ENCODE measurements around the gene NUP98. TPM values are rescaled to one million over a fixed set of nuclear protein-coding genes. Genes with fewer than 3 reads are reported as not detected.

Gene NUP98
- polyA plus RNA-seq, 2 of the 4 experiments (the other 2 are of a cell fraction), result 54.2 to 121 TPM

DNA sequence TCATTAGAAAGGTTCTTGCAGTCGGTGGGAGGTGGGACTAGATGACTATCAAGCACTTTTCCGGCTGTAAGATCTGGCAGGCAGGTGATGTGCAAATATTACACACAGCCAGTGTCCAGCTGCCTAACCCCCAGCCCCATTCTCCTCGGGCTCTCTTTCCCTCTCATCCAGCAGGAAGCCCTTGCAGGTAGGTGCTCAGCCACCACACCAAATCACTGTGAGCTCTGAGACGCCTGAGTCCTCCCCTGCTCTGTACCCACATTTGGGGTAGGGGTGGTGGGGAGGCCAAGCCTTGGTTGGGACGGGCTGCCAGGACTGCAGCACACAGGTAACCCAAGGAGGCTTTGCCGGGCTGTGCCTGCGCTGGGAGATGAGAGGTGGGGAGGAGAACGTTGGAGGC lies 156.2 kb downstream of the NUP98 start:
- WGBS (ENCODE audit: missing lambda C conversion rate), result 61% methylated on average over 8 of the region's 8 CpGs

DNA sequence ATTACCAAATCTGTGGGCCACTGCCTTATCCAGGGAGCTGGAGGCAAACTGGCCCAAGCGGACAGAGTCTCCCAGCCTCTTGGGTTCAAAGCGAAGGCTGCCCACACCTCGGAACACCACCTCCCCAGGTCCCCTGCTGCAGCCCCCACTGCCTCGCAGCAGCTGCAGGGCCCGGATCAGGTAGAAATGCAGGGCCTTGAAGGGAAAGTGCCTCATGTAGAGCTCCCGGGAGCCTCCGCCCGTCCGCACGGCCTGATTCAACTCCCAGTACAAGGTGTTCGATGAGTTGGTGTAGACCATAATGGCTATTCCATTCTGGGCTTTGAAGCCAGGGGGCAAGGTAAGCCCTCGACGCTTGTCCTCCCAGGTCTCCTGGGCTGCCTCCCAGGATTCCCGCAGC lies 157.5 kb downstream of the NUP98 start:
- Histone ChIP-seq H3K27ac (no peak overlapping the region), H3K4me3 (no peak overlapping the region), H3K4me1 (peaks cover 19% of the 10 kb centered on the region), H3K4me2 (no peak overlapping the region), H3K9me3 (no peaks in the 10 kb centered on the region)
- no peak for FAIRE-seq
- ChIA-PET CTCF (interaction anchor here (1.5 kb wide), 1 partner anchor 169 kb away, joined by 3 read pairs; no protein-coding TSS in a partner anchor), POLR2A (no interaction called here)
- DNase-seq (ENCODE audit: low read depth in 1 of 2, low spot score in 1 of 2), result no peak
- no peak for ATAC-seq
- 91% methylated on average over 14 of the region's 14 CpGs for WGBS (ENCODE audit: missing lambda C conversion rate)
- TF ChIP-seq, protein P1, sequence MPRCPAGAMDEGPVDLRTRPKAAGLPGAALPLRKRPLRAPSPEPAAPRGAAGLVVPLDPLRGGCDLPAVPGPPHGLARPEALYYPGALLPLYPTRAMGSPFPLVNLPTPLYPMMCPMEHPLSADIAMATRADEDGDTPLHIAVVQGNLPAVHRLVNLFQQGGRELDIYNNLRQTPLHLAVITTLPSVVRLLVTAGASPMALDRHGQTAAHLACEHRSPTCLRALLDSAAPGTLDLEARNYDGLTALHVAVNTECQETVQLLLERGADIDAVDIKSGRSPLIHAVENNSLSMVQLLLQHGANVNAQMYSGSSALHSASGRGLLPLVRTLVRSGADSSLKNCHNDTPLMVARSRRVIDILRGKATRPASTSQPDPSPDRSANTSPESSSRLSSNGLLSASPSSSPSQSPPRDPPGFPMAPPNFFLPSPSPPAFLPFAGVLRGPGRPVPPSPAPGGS (IDR thresholded peaks at IDR 0.05), result no peak
- TF ChIP-seq JUN (IDR thresholded peaks at IDR 0.05) (no peak), FOXS1 (CRISPR knock-in tag; IDR thresholded peaks at IDR 0.05) (no peak), FOSL2 (IDR thresholded peaks at IDR 0.05) (no peak), FOSL2 (CRISPR knock-in tag; IDR thresholded peaks at IDR 0.05) (no peak)
- TF ChIP-seq, protein P2, sequence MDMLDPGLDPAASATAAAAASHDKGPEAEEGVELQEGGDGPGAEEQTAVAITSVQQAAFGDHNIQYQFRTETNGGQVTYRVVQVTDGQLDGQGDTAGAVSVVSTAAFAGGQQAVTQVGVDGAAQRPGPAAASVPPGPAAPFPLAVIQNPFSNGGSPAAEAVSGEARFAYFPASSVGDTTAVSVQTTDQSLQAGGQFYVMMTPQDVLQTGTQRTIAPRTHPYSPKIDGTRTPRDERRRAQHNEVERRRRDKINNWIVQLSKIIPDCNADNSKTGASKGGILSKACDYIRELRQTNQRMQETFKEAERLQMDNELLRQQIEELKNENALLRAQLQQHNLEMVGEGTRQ (IDR thresholded peaks at IDR 0.05), result no peak
- TF ChIP-seq, protein P3, sequence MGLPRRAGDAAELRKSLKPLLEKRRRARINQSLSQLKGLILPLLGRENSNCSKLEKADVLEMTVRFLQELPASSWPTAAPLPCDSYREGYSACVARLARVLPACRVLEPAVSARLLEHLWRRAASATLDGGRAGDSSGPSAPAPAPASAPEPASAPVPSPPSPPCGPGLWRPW (IDR thresholded peaks at IDR 0.05), result no peak
- TF ChIP-seq, protein P4, sequence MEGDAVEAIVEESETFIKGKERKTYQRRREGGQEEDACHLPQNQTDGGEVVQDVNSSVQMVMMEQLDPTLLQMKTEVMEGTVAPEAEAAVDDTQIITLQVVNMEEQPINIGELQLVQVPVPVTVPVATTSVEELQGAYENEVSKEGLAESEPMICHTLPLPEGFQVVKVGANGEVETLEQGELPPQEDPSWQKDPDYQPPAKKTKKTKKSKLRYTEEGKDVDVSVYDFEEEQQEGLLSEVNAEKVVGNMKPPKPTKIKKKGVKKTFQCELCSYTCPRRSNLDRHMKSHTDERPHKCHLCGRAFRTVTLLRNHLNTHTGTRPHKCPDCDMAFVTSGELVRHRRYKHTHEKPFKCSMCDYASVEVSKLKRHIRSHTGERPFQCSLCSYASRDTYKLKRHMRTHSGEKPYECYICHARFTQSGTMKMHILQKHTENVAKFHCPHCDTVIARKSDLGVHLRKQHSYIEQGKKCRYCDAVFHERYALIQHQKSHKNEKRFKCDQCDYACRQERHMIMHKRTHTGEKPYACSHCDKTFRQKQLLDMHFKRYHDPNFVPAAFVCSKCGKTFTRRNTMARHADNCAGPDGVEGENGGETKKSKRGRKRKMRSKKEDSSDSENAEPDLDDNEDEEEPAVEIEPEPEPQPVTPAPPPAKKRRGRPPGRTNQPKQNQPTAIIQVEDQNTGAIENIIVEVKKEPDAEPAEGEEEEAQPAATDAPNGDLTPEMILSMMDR (IDR thresholded peaks at IDR 0.05), result no peak

More for the DNA sequence above, 156.2 kb downstream of the NUP98 start:
- Histone ChIP-seq H3K4me1 (peaks cover 27% of the 10 kb centered on the region), H3K4me2 (no peak overlapping the region), H3K9me3 (no peaks in the 10 kb centered on the region), H3K4me3 (no peak overlapping the region), H3K27ac (no peak overlapping the region)
- CTCF ChIA-PET, result no interaction called here
- POLR2A ChIA-PET, result no interaction called here
- ATAC-seq (no peak), FAIRE-seq (no peak), DNase-seq (ENCODE audit: low read depth in 1 of 2, low spot score in 1 of 2) (no peak)
- TF ChIP-seq MAFK (IDR thresholded peaks at IDR 0.05; ENCODE audit: partially characterized antibody), result no peak
- no peak for TF ChIP-seq CBX8 (IDR thresholded peaks at IDR 0.05)
- no peak for TF ChIP-seq NPAS2 (CRISPR knock-in tag; IDR thresholded peaks at IDR 0.05; ENCODE audit: borderline replicate concordance)
- TF ChIP-seq, protein P2 (IDR thresholded peaks at IDR 0.05), result no peak
- TF ChIP-seq KDM5A (IDR thresholded peaks at IDR 0.05), result no peak
- TF ChIP-seq, protein P5, sequence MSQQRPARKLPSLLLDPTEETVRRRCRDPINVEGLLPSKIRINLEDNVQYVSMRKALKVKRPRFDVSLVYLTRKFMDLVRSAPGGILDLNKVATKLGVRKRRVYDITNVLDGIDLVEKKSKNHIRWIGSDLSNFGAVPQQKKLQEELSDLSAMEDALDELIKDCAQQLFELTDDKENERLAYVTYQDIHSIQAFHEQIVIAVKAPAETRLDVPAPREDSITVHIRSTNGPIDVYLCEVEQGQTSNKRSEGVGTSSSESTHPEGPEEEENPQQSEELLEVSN (IDR thresholded peaks at IDR 0.05; ENCODE audit: borderline replicate concordance, low read depth), result no peak
- TF ChIP-seq, protein P4 (IDR thresholded peaks at IDR 0.05), result no peak
- no peak for TF ChIP-seq TP53 (CRISPR knock-in tag; IDR thresholded peaks at IDR 0.05)
- no peak for TF ChIP-seq SREBF2 (IDR thresholded peaks at IDR 0.05)
- TF ChIP-seq, protein P6, sequence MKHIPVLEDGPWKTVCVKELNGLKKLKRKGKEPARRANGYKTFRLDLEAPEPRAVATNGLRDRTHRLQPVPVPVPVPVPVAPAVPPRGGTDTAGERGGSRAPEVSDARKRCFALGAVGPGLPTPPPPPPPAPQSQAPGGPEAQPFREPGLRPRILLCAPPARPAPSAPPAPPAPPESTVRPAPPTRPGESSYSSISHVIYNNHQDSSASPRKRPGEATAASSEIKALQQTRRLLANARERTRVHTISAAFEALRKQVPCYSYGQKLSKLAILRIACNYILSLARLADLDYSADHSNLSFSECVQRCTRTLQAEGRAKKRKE (CRISPR knock-in tag; IDR thresholded peaks at IDR 0.05; ENCODE audit: low read depth), result no peak
- TF ChIP-seq MYC (IDR thresholded peaks at IDR 0.05; ENCODE audit: borderline replicate concordance, low read length), result no peak
- TF ChIP-seq, protein P7, sequence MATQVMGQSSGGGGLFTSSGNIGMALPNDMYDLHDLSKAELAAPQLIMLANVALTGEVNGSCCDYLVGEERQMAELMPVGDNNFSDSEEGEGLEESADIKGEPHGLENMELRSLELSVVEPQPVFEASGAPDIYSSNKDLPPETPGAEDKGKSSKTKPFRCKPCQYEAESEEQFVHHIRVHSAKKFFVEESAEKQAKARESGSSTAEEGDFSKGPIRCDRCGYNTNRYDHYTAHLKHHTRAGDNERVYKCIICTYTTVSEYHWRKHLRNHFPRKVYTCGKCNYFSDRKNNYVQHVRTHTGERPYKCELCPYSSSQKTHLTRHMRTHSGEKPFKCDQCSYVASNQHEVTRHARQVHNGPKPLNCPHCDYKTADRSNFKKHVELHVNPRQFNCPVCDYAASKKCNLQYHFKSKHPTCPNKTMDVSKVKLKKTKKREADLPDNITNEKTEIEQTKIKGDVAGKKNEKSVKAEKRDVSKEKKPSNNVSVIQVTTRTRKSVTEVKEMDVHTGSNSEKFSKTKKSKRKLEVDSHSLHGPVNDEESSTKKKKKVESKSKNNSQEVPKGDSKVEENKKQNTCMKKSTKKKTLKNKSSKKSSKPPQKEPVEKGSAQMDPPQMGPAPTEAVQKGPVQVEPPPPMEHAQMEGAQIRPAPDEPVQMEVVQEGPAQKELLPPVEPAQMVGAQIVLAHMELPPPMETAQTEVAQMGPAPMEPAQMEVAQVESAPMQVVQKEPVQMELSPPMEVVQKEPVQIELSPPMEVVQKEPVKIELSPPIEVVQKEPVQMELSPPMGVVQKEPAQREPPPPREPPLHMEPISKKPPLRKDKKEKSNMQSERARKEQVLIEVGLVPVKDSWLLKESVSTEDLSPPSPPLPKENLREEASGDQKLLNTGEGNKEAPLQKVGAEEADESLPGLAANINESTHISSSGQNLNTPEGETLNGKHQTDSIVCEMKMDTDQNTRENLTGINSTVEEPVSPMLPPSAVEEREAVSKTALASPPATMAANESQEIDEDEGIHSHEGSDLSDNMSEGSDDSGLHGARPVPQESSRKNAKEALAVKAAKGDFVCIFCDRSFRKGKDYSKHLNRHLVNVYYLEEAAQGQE (IDR thresholded peaks at IDR 0.05), result no peak
- no peak for TF ChIP-seq TFCP2L1 (CRISPR knock-in tag; IDR thresholded peaks at IDR 0.05)
- no peak for TF ChIP-seq CHD4 (IDR thresholded peaks at IDR 0.05; ENCODE audit: borderline replicate concordance)
- no peak for TF ChIP-seq POLR2AphosphoS2 (conservative IDR thresholded peaks at IDR 0.05; ENCODE audit: low read length)
- TF ChIP-seq, protein P1 (IDR thresholded peaks at IDR 0.05), result no peak
- TF ChIP-seq HEYL (CRISPR knock-in tag; IDR thresholded peaks at IDR 0.05), result no peak

All from A549 (cell line).